SW 1271 (cell line): ENCODE data around the gene SPTB.

Experiments
- DNase-seq, 2 experiments: peaks; one replicate each; lab custom pipeline; 2025; lab: John Stamatoyannopoulos, UW

Gene SPTB

DNA sequence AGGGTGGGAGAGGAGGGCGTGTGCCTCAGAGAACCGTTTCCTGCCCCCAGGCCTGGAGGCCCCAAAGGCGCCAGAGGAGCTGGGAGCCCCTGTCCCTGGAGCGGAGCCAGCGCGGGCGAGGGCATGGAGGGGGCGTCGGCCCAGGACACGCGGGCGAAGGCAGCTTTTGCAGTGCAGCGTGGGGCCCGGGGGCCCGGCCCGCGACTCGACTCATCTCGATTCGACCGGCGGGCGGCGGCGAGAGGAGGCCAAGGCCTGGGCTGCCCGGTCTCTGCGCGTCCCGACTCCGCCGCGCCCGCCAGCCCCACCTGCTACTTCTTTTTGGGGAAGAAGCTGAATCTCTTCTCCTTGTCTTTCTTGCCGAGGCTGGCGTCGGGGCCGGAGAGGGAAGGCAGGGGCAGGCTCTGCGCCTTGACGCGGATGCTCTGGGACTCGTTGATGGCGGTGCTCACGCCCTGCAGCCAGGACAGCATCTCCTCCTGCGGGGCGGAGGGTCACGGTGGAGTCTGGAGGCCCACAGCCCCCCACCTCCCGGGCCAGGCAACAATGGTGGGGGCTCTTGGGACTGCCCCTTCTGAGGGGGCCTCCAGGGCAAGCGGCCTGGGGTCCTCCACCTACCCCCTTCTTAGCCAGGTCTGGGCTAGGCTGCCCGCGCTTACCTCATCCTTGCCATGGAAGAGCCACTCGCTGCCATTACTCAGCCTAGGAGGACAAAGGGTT, 130.6 kb downstream of the SPTB start:
- DNase-seq = no peak

DNA sequence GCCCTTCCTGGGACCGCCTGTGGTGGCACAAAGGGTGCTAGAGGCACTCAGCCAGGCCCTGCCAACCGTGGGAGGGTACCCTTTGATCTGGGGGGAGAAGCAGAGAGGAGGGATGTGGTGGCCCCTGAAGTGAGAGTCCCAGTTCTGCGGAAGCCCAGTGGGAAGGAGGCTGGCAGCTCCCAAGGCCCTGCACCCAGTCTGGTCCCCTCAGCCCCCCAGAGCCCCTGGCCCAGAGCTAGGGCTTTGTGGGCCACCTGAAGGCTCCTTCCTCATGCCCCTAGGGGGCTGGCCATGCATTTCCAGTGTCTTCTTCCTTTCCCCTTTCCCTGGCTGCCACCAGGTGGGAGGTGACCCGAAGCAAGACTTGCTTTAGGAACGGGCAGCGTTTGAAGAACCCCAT, 131.2 kb downstream of the SPTB start:
- no peak for DNase-seq

DNA sequence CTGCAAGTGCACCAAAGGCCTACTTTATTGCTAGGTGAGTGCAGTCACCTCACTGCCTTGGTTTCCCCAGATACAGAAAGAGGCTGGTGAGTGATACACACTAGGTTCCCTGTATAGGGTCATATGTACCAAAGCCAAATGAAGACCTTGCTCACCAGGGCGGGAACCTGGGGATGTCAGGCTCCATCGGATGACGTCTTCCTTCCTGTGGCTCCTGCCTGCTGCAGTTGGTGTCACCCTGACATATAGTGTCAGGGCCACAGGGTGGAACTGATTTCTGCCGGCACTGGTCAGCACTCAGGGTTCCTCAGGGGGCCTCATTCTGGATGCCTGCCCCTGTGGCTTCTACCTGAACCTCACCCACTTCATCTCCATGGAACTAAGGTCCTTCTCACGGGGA, 132.4 kb downstream of the SPTB start:
- DNase-seq = no peak

DNA sequence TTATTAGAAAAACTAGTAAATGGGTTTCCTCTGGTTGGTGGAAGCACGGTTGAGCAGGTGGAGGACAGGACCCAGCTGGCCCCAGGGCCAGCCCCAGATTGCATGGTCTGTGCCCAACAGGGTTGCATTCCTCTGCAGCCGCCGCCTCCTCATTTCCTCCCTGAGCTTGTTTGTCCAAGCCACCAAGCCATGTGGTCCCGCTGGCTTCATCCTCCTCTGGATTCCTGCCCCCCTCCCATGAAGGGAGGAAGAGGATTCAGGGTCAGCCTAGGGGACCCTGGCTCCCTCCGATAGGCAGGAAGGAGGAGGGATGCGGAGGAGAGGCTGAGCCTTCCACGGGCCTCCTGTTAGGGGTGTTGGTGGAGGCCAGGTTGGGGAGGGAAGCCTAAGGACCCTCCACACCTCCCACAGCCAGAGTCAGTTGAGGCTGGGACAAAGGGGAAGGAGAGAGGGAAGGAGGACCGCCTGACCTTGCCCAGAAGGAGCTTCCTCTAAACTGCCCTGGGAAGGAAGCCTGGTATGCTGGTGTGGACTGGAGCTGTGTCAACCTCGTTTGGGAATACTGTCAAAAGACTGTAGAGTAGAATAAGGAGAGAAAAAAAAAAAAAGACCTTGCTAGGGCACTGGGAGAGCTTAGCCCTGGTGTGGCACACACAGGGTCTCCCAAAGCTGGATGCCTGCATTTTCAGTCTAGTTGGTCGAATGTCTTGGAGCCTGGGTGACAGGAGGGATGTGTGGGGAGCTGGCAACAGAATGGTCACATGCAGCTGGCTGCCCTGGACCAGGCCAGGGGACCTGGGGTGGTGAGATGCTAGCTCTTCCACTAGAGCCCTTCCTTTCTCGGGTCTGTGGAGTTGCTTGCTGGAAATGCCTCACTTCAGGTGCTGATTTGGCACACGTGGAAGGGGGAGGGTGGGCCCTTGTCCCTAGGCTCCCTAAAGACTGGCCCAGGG, 133.1 kb downstream of the SPTB start:
- DNase-seq = no peak

DNA sequence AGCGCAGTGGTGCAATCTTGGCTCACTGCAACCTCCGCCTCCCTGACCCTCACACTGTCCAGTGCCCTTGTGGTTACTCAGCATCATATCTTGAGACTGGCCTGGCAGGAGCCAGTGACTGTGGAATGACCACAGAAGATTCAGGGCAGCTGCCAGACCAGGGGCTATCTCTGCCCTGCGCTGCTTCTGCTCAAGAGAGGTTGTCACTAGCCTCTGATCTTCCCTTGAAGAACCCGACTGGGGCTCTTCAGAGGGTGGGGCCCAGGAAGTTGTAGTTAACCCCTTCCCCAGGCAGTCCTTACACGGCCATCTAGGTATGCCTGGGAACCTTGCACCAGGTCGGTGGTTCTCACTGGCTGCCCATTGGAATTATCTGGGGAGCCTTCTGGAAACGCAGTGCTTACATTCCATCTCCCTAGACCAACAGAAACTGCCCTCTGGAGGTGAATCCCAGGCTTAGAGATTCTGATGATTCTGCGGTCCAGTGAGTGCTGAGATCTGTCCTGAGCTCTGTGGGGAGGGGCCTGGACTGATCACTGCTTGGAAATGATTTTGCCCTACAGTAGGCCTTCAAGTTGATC, 134.1 kb downstream of the SPTB start:
- no peak for DNase-seq

DNA sequence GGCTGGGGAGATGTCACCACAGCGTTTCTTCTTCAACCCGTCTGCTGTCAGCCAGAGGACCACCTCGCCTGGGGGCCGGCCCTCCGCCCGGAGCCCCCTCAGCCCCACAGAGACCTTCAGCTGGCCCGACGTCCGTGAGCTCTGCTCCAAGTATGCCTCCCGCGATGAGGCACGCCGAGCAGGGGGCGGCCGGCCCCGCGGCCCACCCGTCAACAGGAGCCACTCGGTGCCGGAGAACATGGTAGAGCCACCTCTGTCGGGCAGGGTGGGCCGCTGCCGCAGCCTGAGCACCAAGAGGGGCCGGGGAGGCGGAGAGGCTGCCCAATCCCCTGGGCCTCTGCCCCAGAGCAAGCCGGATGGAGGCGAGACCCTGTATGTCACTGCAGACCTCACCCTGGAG, 136.6 kb downstream of the SPTB start:
- DNase-seq = no peak

DNA sequence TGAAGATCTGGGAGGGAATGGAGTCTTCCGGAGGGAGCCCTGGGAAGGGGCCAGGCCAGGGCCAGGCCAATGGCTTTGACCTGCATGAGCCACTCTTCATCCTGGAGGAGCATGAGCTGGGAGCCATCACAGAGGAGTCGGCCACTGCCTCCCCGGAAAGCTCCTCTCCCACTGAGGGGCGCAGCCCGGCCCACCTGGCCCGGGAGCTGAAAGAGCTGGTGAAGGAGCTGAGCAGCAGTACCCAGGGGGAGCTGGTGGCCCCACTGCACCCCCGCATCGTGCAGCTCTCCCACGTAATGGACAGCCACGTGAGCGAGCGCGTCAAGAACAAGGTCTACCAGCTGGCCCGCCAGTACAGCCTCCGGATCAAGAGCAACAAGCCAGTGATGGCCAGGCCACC, 137.7 kb downstream of the SPTB start:
- DNase-seq = no peak

DNA sequence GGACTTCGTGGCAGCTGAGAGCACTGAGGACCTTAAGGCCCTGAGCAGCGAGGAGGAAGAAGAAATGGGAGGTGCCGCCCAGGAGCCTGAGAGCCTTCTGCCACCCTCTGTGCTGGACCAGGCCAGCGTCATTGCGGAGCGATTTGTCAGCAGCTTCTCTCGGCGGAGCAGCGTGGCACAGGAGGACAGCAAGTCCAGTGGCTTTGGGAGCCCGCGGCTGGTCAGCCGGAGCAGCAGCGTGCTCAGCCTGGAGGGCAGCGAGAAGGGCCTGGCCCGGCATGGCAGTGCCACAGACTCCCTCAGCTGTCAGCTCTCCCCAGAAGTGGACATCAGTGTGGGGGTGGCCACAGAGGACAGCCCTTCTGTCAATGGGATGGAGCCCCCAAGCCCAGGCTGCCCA, 138.5 kb downstream of the SPTB start:
- no peak for DNase-seq

DNA sequence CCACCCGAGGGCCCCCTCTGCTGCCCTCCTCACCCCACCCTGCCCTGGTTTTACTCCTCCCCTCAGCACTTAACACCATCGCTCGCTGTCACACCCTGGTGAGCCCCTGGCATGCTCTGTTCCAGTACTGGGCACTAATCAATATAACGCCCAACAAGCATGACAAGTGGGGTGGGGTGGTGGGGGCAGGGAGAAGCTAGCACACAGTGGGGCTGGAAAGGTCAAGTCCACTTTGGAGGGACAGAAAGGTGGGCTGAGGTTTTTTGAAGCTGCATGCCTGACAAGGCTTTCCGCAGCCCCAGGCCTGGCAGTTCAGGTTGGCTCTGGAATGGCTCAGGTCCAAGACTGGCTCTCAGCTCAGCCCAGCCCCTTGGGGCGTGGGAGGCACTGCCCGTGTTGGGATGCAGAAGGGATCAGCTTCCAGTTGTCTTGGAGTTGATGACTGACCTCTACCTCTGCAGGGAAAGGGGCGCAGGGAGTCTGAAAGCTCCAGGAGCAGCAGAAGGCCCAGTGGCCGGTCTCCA, 141.4 kb downstream of the SPTB start:
- DNase-seq = no peak

DNA sequence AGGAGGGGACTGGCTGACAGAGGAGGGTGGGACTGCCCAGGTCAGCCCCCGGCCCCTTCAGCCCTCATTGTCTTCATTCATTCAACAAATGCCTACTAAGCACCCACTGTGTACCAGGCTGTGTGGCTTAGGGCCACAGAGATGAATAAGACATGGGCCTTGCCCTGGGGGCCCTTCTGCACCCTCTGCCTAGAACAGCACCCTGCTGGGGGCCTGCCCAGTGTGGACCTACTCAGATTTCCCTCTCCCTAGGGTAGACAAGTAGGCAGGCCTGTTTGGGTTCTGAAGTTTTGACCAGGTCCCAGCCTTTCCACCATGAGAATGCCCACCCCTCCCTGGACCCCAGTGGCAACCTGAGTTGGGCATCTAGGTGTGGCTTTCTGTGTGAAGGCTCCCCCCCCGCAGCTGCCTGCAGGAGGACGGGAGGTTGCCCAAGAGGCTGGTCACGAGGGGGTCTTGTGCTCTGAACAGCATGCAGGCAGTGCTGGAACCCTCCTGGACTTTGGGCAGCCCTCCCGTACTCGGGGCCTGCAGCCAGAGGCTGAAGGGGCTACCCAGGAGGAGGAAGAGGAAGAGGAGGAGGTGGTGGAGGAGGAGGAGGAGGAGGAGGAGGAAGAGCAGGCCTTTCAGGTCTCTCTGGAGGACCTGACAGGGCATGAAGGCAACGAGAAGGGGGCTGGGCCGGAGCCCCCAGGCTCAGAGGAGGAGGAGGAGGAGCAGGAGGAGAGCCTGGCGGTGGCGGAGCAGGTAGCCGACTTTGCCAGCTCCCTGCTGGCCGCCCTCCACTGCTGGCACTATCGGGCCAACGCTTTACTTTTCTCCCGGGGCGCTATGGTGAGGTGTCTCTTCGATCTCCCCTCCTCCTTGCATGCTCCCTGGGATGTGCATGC, 142.1 kb downstream of the SPTB start:
- no peak for DNase-seq

DNA sequence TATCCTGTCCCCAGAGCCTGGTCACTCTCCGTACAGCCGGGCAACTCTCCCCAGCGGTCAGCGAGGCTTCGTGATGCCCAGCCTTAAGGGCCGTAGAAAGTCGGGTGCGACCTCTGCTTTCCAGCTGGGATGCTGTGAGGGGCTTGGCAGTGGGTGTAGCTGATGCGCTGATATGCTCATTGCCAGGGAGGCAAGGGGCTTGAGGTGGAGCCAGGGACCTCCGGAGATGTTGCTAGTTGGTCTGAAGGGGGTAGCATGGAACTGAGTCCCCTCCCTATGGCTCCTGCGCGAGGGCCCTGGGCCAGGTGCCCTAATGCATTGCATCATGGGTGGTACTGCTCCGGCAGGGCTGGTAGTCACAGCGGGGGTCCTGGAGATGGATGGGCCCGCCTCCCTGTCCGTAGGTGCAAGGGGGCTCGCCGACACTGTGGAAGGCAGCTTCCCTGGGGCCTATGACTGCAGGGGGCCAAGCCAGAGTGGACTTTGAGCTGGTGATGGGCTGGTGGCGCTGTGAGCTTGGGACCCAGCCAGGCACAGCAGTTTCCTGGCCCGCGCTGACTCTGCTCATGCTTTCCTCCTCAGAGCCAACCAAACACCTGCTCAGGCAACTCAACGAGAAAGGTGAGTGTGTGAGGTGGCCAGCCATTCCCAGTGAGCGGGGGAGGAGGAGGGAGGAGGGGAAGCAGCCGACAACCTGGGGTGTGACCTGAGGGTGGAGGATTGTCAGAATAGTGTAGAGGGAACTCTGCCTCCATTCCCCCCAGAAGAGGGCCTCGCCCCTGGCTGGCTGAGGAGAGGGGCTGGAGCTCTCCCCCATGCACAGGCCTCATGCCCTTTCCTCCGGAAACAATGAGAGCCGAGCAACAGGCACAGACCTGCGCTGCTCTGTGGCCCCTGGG, 143.2 kb downstream of the SPTB start:
- DNase-seq = no peak

DNA sequence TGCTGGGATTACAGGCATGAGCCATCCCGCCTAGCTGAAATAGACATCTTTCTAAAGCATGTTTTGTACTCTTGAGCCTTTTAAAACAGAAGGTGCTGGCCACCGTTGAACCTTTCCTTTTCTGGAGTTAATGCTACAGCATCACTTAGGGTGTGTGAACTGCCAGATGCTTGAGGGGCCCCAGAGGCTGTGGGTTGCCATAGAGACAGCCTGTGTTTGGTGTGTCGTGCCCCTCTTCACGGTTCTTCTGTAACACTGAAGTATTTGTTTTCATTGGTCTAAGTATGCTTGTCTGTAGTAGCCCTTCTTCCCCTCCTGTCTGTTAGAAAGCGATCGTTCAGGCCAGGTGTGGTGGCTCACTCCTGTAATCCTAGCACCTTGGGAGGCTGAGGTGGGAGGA, 144.7 kb downstream of the SPTB start:
- no peak for DNase-seq

DNA sequence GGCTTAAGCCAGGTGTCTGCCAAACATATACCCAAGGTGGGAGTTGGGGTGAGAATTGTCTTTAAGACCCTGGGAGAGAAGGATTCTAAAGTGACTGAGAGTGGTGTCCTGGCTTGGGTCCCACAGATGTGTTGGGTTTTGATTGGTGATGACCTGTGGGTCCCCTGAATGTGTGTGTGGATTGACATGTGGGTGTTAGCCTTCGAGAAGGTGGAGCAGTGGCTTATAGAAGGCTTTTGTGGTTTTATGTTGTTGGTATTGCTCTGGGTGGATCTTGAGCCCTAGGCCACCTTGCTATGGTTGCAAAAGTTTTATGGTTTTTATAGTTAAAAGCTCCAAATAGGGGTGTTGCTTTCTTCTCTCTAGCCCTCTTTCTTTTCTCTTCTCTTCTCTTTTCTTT, 145.8 kb downstream of the SPTB start:
- no peak for DNase-seq

DNA sequence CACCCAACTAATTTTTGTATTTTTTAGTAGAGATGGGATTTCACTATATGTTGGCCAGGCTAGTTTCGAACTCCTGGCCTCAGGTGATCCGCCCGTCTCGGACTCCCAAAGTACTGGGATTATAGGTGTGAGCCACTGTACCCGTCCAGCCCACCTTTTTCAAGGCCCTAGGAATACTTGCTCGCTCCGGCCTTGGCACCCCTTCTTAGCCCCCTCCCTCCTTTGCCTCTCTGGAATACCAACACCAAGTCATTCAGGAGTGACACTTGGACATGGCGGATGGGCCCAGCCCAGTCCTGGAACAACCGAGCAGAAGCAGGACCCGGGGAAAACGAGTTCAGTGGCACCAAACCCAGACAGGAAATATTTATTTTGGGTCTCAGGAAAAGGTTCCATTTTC, 146.4 kb downstream of the SPTB start:
- no peak for DNase-seq

DNA sequence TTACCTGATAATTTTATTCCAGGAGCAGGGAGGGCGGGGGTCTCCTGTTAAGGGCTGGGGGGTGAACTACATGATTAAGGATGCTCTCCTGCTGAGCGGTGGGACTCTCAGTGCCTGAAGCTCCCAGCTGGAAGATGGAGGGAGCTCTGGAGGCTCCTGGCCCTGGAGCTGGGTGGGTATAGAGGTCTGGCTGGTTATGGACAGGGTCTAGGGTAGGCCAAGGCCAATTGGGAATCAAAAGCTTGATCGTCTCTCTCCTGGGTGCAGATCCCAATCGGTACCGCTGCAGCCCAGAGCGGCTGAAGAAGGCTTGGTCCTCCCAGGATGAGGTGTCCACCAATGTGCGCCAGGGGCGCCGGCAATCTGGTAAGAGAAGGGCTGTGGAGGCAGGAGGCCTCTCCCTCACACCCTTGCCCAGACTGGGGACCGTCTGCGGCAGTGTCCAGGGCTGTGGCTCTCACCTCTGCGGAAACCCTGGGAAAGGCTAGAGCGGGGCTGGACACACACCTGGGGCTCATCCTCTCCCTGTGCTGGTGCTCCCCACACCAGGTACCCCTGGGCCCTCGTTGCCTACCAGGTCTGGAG, 147.1 kb downstream of the SPTB start:
- no peak for DNase-seq

DNA sequence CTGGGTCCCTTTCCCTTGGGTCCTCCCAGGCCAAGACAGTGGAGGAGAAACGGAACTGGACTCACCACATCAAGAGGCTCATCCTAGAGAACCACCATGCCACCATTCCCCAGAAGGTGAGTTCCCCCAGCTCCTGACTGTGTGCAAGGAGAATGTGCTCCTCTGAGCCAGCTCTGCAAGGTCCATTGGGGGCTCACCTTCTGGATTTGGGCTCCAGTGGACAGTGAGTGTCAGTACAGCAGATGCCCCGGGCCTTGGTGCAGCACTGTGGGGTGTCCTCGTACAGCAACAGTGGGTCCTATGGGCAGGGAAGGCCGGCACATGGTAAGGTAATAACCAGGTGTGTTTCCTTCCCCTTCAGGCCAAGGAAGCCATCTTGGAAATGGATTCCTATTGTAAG, 147.6 kb downstream of the SPTB start:
- no peak for DNase-seq

DNA sequence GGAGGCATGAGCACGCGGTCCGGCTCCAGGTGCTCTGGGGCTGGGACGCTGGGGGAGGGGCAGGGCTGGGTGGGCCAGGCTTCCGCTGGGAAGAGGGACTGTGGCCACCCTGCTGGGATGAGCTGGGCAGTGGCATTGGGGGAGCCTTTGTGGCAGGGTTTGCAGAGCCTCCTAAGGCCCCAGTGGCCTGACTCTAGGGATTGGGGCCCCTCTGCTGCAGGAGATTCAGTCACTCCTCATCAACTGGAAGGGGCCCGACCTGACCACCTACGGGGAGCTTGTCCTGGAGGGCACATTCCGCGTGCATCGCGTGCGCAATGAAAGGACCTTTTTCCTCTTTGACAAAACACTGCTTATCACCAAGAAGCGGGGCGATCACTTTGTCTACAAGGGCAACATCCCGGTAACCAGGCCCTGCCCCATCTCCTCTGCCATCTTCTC, 148.5 kb downstream of the SPTB start:
- DNase-seq = no peak

DNA sequence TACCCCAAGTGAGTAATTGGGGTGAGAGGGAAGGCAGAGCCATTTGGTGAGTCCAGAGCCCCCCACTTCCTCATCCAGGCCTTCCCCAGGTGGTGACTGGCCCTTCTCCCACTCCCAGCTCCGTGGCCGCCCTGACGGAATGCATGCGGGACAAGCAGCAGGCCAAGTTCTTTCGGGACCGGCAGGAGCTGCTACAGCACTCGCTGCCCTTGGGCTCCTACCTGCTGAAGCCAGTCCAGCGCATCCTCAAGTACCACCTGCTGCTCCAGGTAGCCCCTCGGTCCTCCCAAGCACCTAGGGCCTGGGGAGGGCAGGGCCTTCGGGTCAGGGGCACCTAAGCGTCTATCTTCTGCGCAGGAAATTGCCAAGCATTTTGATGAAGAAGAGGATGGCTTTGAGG, 149.0 kb downstream of the SPTB start:
- no peak for DNase-seq

DNA sequence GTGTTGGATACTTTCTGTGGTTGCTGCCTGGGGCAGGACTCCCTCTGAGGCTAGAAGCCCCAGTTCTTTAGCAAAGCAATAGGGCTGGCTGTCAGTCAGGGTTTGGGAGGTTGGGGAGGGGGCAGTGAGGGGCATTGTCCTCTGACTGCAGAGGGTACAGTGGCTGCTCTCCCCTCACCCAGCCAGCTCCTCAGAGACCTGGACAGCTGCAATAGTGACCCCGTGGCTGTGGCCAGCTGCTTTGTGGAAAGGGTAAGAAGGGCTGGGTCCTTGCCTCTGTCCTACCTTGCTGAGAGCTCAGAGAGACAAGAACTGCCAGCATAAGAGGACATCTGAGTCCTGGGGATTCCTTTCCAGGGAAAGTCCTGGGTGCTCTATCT, 149.7 kb downstream of the SPTB start:
- DNase-seq = no peak

DNA sequence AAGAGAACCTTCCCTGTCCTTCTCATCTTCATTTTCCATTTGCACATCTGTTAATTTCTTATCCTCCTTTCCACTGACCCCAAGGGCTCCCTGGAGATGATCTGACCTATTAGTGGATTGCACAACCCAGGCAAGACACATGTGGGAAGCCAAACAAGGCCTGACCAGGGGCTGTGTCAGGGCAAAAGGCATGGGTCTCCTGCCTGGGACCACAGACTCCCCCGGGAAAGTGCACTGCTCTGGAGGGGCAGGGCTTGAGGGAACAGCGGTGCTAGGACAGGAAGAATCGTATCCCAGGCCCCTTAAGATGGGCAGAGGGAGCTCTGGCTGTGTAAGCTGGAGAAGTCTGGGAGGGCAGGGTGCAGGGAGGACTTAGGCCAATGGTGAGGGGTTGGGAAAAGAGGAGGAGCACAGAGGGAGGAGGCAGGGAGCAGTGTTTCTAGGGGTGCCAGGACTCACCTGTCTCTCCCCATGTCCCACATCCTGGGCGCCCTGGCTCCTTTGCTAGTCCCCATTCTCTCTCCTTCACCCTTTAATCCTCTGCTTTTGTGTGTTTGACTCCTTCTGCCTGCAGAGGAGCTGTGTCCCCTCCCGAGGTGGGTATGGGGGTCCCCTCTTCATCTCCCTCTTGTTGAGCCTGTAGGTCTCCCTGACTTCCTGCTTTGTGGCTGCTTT, 150.2 kb downstream of the SPTB start:
- DNase-seq = no peak
